HepG2 (cell line): Measurements from ENCODE around the gene PLCB1. TPM values are rescaled to one million over a fixed set of nuclear protein-coding genes. Genes with fewer than 3 reads are reported as not detected.

Source experiments
- BORCS8-MEF2B ChIP-seq: sonication (generic); formaldehyde crosslinking; IDR thresholded peaks from 2 replicates; pipeline ENCODE4 v1.8.0; 2022; ENCODE audit warnings: mild to moderate bottlenecking, missing genetic modification reagents
- NR2F2 ChIP-seq: IDR thresholded peaks from 2 replicates; pipeline ENCODE4 v1.6.1; 2012; ENCODE audit warnings: low read depth, inconsistent platforms, borderline replicate concordance
- ZNF205 ChIP-seq: IDR thresholded peaks from 2 replicates; pipeline ENCODE4 v1.6.1; 2018; ENCODE audit warnings: missing biosample characterization, missing genetic modification reagents
- ZNF558 ChIP-seq: sonication (generic); formaldehyde crosslinking; IDR thresholded peaks from 2 replicates; pipeline ENCODE4 v1.9.0; 2022; ENCODE audit warnings: mild to moderate bottlenecking, missing genetic modification reagents, borderline replicate concordance
- ZNF841 ChIP-seq: sonication (generic); formaldehyde crosslinking; IDR thresholded peaks from 2 replicates; pipeline ENCODE4 v1.8.1; 2023; ENCODE audit warnings: missing genetic modification reagents, borderline replicate concordance
- polyA plus RNA-seq, 8 experiments: library from polyadenylated mRNA; depleted of rRNA in 3 of 8; stranded (reverse) in 7 of 8; unstranded in 1 of 8; fragments of >200 nt; fragmentation: Illumina TruSeq in 4 of 8; extraction: Trizol in 4 of 8; gene quantifications; 2 replicates each; pipeline versions ENCODE4 v1.2.1 to v1.2.3, GENCODE V29; 2011 to 2016; ENCODE audit warnings: low read depth in 4 of 8, missing spikeins in 1 of 8, mixed read lengths in 1 of 8; ENCODE audit not compliant: insufficient read depth in 1 of 8
- total RNA-seq, 5 experiments: library from RNA; depleted of rRNA; stranded (reverse); fragments of >200 nt; fragmentation: Illumina TruSeq; extraction: Trizol; gene quantifications; 2 replicates each; pipeline ENCODE4 v1.2.3, GENCODE V29; 2016; ENCODE audit warnings: low read depth in 1 of 5
- TF ChIP-seq, protein P1 (sequence below): sonication (generic); formaldehyde crosslinking; IDR thresholded peaks from 2 replicates; pipeline ENCODE4 v1.4.0; 2020; ENCODE audit warnings: missing genetic modification reagents
- TF ChIP-seq, protein P2 (sequence below): sonication (generic); formaldehyde crosslinking; IDR thresholded peaks from 2 replicates; pipeline ENCODE4 v1.8.1; 2023; ENCODE audit warnings: mild to moderate bottlenecking, moderate library complexity, missing genetic modification reagents
- TF ChIP-seq, protein P3 (sequence below): sonication (generic); formaldehyde crosslinking; IDR thresholded peaks from 2 replicates; pipeline ENCODE4 v1.5.0; 2020; ENCODE audit warnings: mild to moderate bottlenecking, missing genetic modification reagents
- TF ChIP-seq, protein P4 (sequence below): sonication (generic); formaldehyde crosslinking; IDR thresholded peaks from 2 replicates; pipeline ENCODE4 v1.4.0; 2020; ENCODE audit warnings: missing genetic modification reagents
- TF ChIP-seq, protein P5 (sequence below): sonication (generic); formaldehyde crosslinking; IDR thresholded peaks from 2 replicates; pipeline ENCODE4 v1.4.0; 2020; ENCODE audit warnings: missing genetic modification reagents
- TF ChIP-seq, protein P6 (sequence below): sonication (generic); formaldehyde crosslinking; IDR thresholded peaks from 2 replicates; pipeline ENCODE4 v1.4.0; 2020; ENCODE audit warnings: missing genetic modification reagents
- TF ChIP-seq, protein P7 (sequence below): sonication (generic); formaldehyde crosslinking; IDR thresholded peaks from 2 replicates; pipeline ENCODE4 v1.9.0; 2022; ENCODE audit warnings: missing genetic modification reagents, mild to moderate bottlenecking, borderline replicate concordance

Gene PLCB1
- total and polyA plus RNA-seq, 2 of the 13 experiments (the other 11 are each of a cell fraction or from before 2014, with no cell fraction given), result 42.4 to 55.9 TPM

DNA sequence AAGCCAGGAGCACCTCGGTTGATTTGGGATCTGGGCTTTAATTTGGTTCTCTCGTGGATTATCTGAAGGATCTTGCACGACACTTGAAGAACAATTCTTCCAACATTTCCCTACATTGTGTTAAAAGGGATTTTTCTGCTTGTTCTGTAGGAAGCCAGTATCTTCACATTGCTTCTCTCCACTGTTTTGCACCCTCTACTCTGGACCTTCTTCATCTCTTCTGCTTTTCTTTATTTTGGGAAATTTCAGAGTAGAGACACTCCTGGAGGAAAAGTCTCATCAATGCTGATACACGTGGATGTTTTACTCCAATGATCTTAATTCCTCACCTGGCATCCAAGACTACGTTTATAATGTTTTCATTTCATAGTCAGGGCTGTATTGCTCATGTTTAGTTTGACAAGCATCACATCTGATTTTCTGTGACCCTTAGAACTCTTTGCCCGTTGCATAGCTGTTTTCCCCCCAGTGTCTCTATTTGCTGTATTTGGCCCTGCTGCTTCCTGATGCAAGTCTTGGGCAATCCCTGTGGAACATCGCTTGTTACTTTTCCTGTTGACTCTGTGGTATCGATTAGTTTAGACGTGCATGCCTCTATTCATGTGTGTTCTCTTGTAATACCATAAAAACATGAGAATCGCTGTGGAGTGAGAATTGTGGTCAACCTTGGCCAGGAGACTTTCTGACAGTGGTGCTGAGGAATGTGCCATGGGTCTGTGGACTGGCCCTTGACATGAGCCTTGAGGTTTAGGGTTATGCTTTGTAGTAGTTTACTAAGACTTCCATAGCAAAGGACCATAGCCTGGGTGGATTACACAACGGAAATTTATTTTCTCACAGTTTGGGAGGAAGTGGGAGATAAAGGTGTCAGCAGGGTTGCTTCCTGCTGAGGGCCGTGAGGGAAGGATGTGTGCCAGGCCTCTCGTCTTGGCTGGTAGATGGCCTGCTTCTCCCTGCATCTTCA is 12.5 kb downstream of the PLCB1 start (continued):
- TF ChIP-seq, protein P1, sequence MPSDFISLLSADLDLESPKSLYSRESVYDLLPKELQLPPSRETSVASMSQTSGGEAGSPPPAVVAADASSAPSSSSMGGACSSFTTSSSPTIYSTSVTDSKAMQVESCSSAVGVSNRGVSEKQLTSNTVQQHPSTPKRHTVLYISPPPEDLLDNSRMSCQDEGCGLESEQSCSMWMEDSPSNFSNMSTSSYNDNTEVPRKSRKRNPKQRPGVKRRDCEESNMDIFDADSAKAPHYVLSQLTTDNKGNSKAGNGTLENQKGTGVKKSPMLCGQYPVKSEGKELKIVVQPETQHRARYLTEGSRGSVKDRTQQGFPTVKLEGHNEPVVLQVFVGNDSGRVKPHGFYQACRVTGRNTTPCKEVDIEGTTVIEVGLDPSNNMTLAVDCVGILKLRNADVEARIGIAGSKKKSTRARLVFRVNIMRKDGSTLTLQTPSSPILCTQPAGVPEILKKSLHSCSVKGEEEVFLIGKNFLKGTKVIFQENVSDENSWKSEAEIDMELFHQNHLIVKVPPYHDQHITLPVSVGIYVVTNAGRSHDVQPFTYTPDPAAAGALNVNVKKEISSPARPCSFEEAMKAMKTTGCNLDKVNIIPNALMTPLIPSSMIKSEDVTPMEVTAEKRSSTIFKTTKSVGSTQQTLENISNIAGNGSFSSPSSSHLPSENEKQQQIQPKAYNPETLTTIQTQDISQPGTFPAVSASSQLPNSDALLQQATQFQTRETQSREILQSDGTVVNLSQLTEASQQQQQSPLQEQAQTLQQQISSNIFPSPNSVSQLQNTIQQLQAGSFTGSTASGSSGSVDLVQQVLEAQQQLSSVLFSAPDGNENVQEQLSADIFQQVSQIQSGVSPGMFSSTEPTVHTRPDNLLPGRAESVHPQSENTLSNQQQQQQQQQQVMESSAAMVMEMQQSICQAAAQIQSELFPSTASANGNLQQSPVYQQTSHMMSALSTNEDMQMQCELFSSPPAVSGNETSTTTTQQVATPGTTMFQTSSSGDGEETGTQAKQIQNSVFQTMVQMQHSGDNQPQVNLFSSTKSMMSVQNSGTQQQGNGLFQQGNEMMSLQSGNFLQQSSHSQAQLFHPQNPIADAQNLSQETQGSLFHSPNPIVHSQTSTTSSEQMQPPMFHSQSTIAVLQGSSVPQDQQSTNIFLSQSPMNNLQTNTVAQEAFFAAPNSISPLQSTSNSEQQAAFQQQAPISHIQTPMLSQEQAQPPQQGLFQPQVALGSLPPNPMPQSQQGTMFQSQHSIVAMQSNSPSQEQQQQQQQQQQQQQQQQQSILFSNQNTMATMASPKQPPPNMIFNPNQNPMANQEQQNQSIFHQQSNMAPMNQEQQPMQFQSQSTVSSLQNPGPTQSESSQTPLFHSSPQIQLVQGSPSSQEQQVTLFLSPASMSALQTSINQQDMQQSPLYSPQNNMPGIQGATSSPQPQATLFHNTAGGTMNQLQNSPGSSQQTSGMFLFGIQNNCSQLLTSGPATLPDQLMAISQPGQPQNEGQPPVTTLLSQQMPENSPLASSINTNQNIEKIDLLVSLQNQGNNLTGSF, result no peak
- TF ChIP-seq, protein P2, sequence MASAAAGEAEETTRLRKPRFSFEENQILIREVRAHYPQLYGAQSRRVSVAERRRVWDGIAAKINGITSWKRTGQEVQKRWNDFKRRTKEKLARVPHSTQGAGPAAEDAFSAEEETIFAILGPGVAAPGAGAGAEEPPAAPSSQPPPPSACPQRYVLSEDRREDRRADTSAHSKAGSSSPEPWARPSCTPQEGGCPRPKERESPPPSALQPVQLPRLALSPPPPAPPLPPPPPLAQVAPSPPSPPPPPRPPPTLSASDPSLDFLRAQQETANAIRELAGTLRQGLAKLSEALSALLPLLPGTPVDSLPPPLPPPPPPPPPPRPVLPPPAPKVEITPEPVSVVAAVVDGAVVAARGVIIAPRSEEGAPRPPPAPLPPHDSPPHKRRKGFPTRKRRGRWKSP (CRISPR knock-in tag), result peak; percentile 93; the same call in 1 of the 2 replicates
- TF ChIP-seq, protein P3, sequence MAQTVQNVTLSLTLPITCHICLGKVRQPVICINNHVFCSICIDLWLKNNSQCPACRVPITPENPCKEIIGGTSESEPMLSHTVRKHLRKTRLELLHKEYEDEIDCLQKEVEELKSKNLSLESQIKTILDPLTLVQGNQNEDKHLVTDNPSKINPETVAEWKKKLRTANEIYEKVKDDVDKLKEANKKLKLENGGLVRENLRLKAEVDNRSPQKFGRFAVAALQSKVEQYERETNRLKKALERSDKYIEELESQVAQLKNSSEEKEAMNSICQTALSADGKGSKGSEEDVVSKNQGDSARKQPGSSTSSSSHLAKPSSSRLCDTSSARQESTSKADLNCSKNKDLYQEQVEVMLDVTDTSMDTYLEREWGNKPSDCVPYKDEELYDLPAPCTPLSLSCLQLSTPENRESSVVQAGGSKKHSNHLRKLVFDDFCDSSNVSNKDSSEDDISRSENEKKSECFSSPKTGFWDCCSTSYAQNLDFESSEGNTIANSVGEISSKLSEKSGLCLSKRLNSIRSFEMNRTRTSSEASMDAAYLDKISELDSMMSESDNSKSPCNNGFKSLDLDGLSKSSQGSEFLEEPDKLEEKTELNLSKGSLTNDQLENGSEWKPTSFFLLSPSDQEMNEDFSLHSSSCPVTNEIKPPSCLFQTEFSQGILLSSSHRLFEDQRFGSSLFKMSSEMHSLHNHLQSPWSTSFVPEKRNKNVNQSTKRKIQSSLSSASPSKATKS (CRISPR knock-in tag), result peak; percentile 65
- peak; percentile 79; the same call in 1 of the 2 replicates for TF ChIP-seq BORCS8-MEF2B (CRISPR knock-in tag)
- TF ChIP-seq, protein P4, sequence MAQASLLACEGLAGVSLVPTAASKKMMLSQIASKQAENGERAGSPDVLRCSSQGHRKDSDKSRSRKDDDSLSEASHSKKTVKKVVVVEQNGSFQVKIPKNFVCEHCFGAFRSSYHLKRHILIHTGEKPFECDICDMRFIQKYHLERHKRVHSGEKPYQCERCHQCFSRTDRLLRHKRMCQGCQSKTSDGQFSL (CRISPR knock-in tag), result 0 out of 2 replicates have a peak, but pooled peaks have one; percentile 59
- TF ChIP-seq NR2F2, result peak; percentile 96
- TF ChIP-seq, protein P5, sequence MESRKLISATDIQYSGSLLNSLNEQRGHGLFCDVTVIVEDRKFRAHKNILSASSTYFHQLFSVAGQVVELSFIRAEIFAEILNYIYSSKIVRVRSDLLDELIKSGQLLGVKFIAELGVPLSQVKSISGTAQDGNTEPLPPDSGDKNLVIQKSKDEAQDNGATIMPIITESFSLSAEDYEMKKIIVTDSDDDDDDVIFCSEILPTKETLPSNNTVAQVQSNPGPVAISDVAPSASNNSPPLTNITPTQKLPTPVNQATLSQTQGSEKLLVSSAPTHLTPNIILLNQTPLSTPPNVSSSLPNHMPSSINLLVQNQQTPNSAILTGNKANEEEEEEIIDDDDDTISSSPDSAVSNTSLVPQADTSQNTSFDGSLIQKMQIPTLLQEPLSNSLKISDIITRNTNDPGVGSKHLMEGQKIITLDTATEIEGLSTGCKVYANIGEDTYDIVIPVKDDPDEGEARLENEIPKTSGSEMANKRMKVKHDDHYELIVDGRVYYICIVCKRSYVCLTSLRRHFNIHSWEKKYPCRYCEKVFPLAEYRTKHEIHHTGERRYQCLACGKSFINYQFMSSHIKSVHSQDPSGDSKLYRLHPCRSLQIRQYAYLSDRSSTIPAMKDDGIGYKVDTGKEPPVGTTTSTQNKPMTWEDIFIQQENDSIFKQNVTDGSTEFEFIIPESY (CRISPR knock-in tag), result peak; percentile 94
- TF ChIP-seq ZNF558, result peak; percentile 79; the same call in 1 of the 2 replicates
- TF ChIP-seq ZNF841 (CRISPR knock-in tag), result no peak
- TF ChIP-seq, protein P6, sequence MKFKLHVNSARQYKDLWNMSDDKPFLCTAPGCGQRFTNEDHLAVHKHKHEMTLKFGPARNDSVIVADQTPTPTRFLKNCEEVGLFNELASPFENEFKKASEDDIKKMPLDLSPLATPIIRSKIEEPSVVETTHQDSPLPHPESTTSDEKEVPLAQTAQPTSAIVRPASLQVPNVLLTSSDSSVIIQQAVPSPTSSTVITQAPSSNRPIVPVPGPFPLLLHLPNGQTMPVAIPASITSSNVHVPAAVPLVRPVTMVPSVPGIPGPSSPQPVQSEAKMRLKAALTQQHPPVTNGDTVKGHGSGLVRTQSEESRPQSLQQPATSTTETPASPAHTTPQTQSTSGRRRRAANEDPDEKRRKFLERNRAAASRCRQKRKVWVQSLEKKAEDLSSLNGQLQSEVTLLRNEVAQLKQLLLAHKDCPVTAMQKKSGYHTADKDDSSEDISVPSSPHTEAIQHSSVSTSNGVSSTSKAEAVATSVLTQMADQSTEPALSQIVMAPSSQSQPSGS (CRISPR knock-in tag), result peak; percentile 98
- TF ChIP-seq, protein P7, sequence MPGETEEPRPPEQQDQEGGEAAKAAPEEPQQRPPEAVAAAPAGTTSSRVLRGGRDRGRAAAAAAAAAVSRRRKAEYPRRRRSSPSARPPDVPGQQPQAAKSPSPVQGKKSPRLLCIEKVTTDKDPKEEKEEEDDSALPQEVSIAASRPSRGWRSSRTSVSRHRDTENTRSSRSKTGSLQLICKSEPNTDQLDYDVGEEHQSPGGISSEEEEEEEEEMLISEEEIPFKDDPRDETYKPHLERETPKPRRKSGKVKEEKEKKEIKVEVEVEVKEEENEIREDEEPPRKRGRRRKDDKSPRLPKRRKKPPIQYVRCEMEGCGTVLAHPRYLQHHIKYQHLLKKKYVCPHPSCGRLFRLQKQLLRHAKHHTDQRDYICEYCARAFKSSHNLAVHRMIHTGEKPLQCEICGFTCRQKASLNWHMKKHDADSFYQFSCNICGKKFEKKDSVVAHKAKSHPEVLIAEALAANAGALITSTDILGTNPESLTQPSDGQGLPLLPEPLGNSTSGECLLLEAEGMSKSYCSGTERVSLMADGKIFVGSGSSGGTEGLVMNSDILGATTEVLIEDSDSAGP (CRISPR knock-in tag), result peak; percentile 34; the same call in 1 of the 2 replicates
- peak; percentile 97 for TF ChIP-seq ZNF205 (CRISPR knock-in tag)
